Measurements from ENCODE around the gene SEPTIN14. TPM values are rescaled to one million over a fixed set of nuclear protein-coding genes. Genes with fewer than 3 reads are reported as not detected.

SEPTIN14 gene
- total RNA-seq, 1 donor from 2014 or later: not detected

Other genes starting within 250 kb of the SEPTIN14 start
- 5.6 TPM for gene ZNF713, start 24.7 kb upstream of the SEPTIN14 start, total RNA-seq
- gene MRPS17, start 89.1 kb upstream of the SEPTIN14 start, total RNA-seq: 19.4 TPM
- 357 TPM for gene NIPSNAP2, start 101.8 kb upstream of the SEPTIN14 start, total RNA-seq
- 12.9 TPM for gene PSPH, start 188.7 kb upstream of the SEPTIN14 start, total RNA-seq
- gene CCT6A, start 189.0 kb upstream of the SEPTIN14 start, total RNA-seq: 67.6 TPM
- 33.5 TPM for gene SUMF2, start 201.5 kb upstream of the SEPTIN14 start, total RNA-seq
- 21.4 TPM for gene PHKG1, start 230.2 kb upstream of the SEPTIN14 start, total RNA-seq
- gene CHCHD2, start 243.7 kb upstream of the SEPTIN14 start, total RNA-seq: 468 TPM

All from left ventricle myocardium inferior (tissue), 1 donor.